GM23248 (cell line): ENCODE results near the gene ANTXR2.

ENCODE experiments used
- EZH2 ChIP-seq: fragments of 200-600 bp; sonication (generic); IDR thresholded peaks from 2 replicates; pipeline ENCODE4 v1.6.1; 2018; ENCODE audit warnings: antibody characterized with exemption, mild to moderate bottlenecking; ENCODE audit not compliant: insufficient read depth, poor library complexity, severe bottlenecking
- EZH2phosphoT487 ChIP-seq: fragments of 200-600 bp; sonication (generic); IDR thresholded peaks from 2 replicates; pipeline ENCODE4 v1.6.1; 2018; ENCODE audit warnings: antibody characterized with exemption, moderate library complexity, mild to moderate bottlenecking, low read depth; ENCODE audit not compliant: insufficient read depth

DNA sequence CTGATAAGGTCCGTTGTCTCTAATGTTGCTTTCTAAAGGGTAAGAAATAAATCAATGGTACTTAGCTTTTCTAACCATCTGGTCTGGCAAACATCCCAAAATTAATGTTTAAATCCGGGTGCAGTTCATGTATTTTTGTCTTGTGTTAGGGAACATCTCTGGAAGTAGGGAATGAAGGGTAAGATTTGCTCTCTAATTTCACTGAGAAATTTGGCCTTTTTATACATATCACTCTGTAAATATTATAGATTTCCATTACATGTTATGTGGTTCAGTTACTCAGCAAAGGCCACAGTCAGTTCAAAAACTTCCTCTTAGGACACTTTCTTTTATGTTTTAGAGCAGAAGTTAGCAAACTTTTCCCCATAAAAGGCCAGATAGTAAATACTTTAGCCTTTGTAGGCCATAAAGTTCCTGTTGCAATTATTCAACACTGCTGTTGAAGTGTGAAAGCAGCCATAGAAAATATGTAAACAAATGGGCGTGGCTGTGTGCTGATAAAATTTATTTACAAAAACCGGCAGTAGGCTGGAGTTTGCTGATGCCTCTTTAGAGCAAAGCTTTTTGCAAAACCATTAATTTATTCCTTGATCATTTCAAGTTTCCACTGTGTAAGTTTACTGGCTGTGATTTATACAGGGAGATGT, 218.1 kb downstream of the ANTXR2 start:
- no peak for TF ChIP-seq EZH2
- TF ChIP-seq EZH2phosphoT487, result no peak
